Right cardiac atrium (tissue), 5 donors: ENCODE data around the gene IQGAP3. TPM values are rescaled to one million over a fixed set of nuclear protein-coding genes. Genes with fewer than 3 reads are reported as not detected.

Experiments
- ATAC-seq, 2 donors: fragments of 200-7000 bp; cut with Tn5 transposase; one replicate each; pipeline versions ENCODE4 v1.8.0 to v1.9.1; 2020; ENCODE audit warnings: moderate library complexity in 2 of 2, mild to moderate bottlenecking in 1 of 2
- DNase-seq, 3 donors: peaks; one replicate each; pipeline ENCODE4 v3.0.0-alpha.2; 2020
- H3K27ac ChIP-seq: one replicate; pipeline ENCODE4 v1.5.1; 2013; ENCODE audit warnings: mild to moderate bottlenecking, low read length, control low read depth, moderate library complexity
- H3K27me3 ChIP-seq: one replicate; pipeline ENCODE4 v1.6.1; 2013; ENCODE audit not compliant: control insufficient read depth, insufficient read depth
- H3K4me1 ChIP-seq: one replicate; pipeline ENCODE4 v1.6.1; 2013; ENCODE audit warnings: low read length; ENCODE audit not compliant: control insufficient read depth, insufficient read depth
- H3K4me3 ChIP-seq: one replicate; pipeline ENCODE4 v1.5.1; 2013; ENCODE audit warnings: low read length, control low read depth
- H3K9me3 ChIP-seq: one replicate; pipeline ENCODE4 v1.6.1; 2013; ENCODE audit warnings: low read length; ENCODE audit not compliant: control insufficient read depth
- WGBS: extraction: QIAGEN DNeasy Blood & Tissue Kit; methylation state at CpG from one replicate; pipeline ENCODE4 v1.1.7; 2013; 5-methylcytosine and 5-hydroxymethylcytosine counted together
- intact Hi-C, 4 donors: fragments of 100-400 bp; cut with DNase I; formaldehyde crosslinking; loops; one replicate each; pipeline versions ENCODE4 v1.11.0 to v1.14.0; 2022 to 2023
- polyA plus RNA-seq: library from polyadenylated mRNA; stranded (reverse); fragments of 200-250 nt; gene quantifications from one replicate; pipeline ENCODE4 v1.2.3, GENCODE V29; 2013
- total RNA-seq, 4 donors: library from RNA; stranded (reverse); fragmentation: NEBNext Ultra II Directional; extraction: Animal tissue kit (Norgen Biotek cat#: 25700); gene quantifications; one replicate each; pipeline ENCODE4 v1.2.1, GENCODE V29; 2021
- donor health status: healthy with polysubstance abuse.
- donor health status: DM: no; HTN: yes; CAD: no.
- donor health status: DM: no; HTN: no; CAD: no.
- donor health status: DM: no; HTN: yes; CAD: no; lungs with severe emphysema.
- donor health status: DM: yes; HTN: yes; CAD: no.

The IQGAP3 gene
- total and polyA plus RNA-seq, 5 donors = 0.06 to 0.86 (median 0.42) TPM

DNA sequence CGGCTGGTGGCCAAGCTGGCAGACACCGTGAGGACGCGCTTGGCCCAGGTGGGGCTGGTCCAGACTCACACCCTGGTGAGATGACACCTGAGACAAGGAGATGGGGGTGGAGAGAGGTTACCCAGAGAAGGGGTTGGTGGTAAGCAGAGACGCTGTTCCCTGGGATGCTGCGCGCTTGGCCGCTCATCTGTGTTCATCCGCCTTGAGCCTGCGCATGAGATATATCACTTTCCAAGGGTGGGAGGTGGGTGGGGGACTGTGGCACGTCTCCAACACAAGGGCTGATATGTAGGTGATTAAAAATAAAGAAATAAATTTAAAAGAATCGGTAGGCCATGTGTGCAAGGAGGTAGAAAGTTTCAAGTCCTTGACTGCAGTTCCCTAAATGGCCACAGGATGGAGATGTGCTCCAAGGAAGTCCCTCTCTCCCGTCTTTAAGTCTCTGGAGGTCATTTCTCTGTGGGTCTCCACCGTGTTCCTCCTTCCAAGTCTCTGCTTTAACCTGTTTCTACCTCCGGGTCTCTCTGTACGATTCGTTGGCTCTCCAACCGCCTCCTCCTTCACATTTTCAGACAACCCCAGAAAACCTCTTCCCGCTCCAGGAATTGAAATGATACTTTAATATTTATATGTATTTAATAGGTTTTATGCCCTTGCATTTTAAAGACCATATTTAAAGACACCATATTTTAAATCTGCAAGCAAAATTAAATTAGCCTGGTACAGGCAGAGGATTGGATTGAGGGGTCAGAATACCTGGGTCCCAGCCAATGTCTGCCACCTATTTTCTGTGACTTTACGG is 11.7 kb upstream of the IQGAP3 start:
- Histone ChIP-seq H3K9me3 (no peaks in the 10 kb centered on the region), H3K4me1 (no peaks in the 10 kb centered on the region), H3K27me3 (no peaks in the 10 kb centered on the region), H3K27ac (no peak overlapping the region), H3K4me3 (no peak overlapping the region)
- intact Hi-C loops = no loop called here
- WGBS = 52% methylated on average over 20 of the region's 20 CpGs
- peak in 2 of 3 donors; percentile 59 to 68 for DNase-seq
- peak; percentile 30 to 55 for ATAC-seq

DNA sequence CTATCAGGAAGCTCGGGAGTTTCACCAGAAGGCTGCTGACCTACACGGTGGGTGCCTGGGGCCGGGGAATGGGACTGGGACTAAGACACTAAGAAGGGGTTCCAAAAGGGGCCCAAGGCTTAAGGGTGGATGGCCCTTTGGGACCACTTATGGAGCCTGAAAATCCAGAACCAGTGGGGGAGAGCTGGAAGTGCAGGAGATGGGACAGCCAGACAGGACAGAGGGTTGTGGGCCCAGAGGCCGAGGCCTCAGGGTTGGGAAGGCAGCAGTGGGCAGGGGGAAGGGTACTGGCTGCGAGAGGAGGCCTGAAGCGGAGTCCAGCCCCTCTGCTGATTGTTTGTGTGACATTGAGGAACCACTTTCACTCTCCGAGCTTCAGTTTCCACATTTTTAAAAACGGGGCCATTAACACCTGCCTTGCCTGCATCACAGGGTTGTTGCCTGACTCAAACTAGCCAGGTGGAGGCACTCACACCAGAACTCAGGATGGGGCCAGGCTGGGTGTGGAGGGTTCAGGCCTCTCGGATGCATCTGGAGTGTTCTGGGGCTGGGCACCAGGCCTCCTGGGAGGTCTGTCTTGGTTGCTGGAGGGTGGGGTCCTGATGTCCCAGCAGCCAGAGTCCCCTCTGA is 10.1 kb upstream of the IQGAP3 start:
- Histone ChIP-seq H3K4me1 (no peaks in the 10 kb centered on the region), H3K27me3 (no peaks in the 10 kb centered on the region), H3K27ac (no peak overlapping the region), H3K9me3 (no peaks in the 10 kb centered on the region), H3K4me3 (no peak overlapping the region)
- intact Hi-C loops = no loop called here
- ATAC-seq = no peak
- DNase-seq = no peak
- 75% methylated on average over 9 of the region's 9 CpGs for WGBS

GRCh38 chr1:156581661-156582387 is 9.5 kb upstream of the IQGAP3 start:
- Histone ChIP-seq H3K27ac (no peak overlapping the region), H3K4me3 (no peak overlapping the region), H3K4me1 (no peaks in the 10 kb centered on the region), H3K9me3 (no peaks in the 10 kb centered on the region), H3K27me3 (no peaks in the 10 kb centered on the region)
- intact Hi-C loops = no loop called here
- DNase-seq (no peak), ATAC-seq (no peak)
- WGBS = 74% methylated on average over 21 of the region's 21 CpGs

DNA sequence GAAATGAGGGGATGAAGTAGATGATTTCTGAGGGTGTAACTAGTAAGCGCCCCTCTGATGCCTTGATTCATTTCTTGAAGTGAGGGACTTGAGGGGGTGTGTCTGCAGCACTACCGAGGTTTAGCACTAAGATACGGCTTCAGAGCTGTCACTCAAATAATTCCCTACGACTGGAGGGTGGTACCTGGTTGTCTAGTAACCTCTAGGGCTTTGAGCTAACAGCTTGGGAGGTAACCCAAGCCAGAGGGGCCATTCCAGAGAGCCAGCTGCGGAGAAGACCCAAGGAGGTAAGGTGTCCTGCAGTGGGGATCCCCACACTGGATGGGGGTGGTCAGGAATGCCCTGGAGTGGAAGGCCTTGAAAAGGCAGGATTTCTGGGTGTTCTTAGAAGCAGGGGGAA is 7.1 kb upstream of the IQGAP3 start, which contains the start of gene TTC24:
Gene TTC24, plus strand, starts transcription at position 252 of the 400 bp plus-strand sequence. CDS start 1,642 bp downstream, outside the sequence.
- Histone ChIP-seq H3K9me3 (no peaks in the 10 kb centered on the region), H3K27me3 (no peaks in the 10 kb centered on the region), H3K27ac (no peak within 1 kb of the TSS), H3K4me3 (no peak within 1 kb of the TSS), H3K4me1 (no peaks in the 10 kb centered on the region)
- no peak for DNase-seq
- ATAC-seq = no peak
- WGBS = 74% methylated on average over 5 of the region's 5 CpGs
- intact Hi-C loops = no loop called here

DNA sequence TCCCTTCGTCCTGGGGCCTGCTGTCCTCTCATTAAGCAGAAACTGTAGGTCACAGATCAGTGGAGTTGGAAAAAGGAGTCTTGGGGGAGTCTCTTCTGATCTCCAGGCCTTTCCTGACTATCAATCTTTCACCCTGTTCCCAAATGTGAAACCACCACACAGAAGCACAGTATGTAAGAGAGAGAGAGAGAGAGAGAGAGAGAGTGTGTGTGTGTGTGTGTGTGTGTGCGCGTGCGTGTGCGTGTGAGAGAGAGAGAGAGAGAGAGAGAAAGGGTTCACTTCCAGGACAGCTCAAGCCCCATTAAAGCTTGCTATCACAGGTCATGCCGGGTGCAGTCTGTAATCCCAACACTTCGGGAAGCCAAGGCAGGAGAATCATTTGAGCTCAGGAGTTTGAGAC is 5.7 kb upstream of the IQGAP3 start:
- no peaks in the 10 kb centered on the region for H3K9me3 ChIP-seq
- 47% methylated on average over 7 of the region's 7 CpGs for WGBS

DNA sequence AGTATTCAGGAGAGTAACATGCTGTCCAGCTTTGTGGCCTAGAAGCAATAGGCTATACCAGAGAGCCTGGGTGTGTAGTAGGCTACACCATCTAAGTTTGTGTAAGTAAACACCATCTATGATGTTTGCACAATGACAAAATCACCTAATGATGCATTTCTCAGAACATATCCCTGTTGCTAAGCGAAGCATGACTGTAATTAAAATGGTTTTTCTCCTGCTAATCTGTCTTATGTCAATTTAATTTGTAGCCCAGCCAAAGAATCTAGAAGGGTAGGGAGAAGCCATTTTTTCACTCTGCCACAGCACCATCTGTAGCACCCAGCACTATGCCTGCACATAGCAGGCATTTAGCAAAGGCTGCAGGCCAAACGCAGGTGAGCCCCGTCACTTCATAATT is 5.2 kb upstream of the IQGAP3 start:
- WGBS = 93% methylated on average over 3 of the region's 3 CpGs
- Histone ChIP-seq H3K4me3 (no peak overlapping the region), H3K27ac (no peak overlapping the region), H3K4me1 (no peaks in the 10 kb centered on the region), H3K9me3 (no peaks in the 10 kb centered on the region), H3K27me3 (no peaks in the 10 kb centered on the region)
- DNase-seq (no peak), ATAC-seq (no peak)
- intact Hi-C loops = no loop called here

More for the DNA sequence above, 5.7 kb upstream of the IQGAP3 start:
- no peak for DNase-seq
- Histone ChIP-seq H3K27me3 (no peaks in the 10 kb centered on the region), H3K4me3 (no peak overlapping the region), H3K27ac (no peak overlapping the region), H3K4me1 (no peaks in the 10 kb centered on the region)
- no peak for ATAC-seq
- intact Hi-C loops = no loop called here

DNA sequence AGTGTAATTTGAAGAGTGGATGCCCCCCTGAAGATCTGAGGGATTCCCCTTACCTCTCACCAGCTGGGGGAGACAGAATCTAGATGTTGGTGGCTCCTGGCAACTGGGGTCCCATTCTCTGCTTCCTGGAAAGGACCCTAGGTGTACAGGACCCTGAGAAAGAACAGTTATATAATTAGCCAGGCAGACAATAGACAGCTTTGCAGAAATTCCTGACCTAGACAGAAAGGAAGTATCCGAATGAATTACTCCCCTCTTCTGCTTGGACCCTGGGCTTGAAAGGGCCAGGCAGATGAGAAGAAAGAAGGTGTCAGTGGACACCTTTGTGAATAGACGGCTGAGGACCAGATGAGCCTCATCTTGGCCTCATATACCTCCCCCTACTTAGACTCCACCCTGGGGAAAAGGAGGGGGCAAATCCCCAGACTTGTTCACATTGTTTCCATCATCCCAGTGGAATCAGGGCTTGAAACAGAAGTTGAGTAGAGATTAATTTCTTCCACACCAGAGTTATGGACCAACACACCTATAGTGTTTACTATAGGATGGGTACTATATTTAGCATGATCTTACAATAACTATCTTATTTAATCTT is 1.8 kb upstream of the IQGAP3 start:
- no peak overlapping the region for H3K27ac ChIP-seq
- H3K4me3 ChIP-seq = no peak overlapping the region
- intact Hi-C loops = no loop called here
- H3K4me1 ChIP-seq = no peaks in the 10 kb centered on the region
- H3K27me3 ChIP-seq = no peaks in the 10 kb centered on the region
- 37% methylated on average over 2 of the region's 2 CpGs for WGBS
- DNase-seq (no peak), ATAC-seq (no peak)
- no peaks in the 10 kb centered on the region for H3K9me3 ChIP-seq

DNA sequence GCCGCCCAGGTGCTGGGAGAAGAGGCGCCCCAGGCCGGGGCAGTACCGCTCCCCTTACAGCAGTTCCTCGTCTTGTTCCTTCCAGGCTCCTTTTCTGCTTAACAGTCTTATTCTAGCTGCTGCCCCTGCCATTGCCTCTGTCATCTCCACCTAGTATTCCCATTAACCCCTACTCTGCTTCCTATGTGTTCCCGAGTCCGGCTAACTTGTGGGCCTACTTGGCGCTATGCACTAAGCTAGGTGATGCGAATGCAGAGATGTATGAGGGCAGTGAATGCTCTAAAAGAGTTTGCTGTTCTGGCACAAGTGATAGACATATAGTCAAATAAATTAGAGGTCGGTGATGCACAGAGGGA is 276 bp upstream of the IQGAP3 start:
- H3K9me3 ChIP-seq = no peaks in the 10 kb centered on the region
- peak overlapping the region; percentile 2 for H3K4me3 ChIP-seq
- no peaks in the 10 kb centered on the region for H3K27me3 ChIP-seq
- WGBS = 29% methylated on average over 10 of the region's 10 CpGs
- no peaks in the 10 kb centered on the region for H3K4me1 ChIP-seq
- ATAC-seq = no peak
- intact Hi-C loops = no loop called here
- no peak overlapping the region for H3K27ac ChIP-seq
- no peak for DNase-seq

DNA sequence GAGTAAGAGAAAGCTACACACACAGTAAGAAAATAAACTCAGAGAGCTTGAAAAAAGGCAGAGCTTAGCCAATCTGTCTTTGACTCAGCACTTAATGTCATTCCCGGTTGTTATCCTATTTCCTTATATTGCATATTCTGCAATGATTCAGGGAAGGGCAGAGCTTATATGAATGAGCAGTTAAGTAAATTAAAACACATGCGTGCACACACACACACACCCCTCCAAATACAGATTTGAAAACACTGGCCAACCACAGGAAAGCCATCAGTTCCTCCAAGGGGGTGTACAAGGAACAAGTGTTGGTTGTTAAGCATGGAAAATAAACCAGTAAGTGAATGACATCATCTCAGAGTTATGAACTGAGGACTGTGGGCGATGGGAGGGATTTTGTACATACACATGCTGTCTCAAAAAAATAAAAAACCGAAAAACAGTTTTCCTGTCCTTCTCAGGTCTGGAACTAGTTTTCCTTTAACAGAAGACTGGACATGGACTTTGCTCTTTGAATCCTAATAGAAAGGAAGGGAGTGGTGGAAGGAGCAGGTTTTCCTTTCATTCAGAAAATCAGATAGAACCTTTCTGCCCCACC is 1.0 kb downstream of the IQGAP3 start:
- Histone ChIP-seq H3K9me3 (no peaks in the 10 kb centered on the region), H3K4me1 (no peaks in the 10 kb centered on the region), H3K27ac (no peak overlapping the region), H3K27me3 (no peaks in the 10 kb centered on the region), H3K4me3 (no peak overlapping the region)
- intact Hi-C loops = no loop called here
- 14% methylated on average over 4 of the region's 4 CpGs for WGBS
- no peak for DNase-seq
- no peak for ATAC-seq

DNA sequence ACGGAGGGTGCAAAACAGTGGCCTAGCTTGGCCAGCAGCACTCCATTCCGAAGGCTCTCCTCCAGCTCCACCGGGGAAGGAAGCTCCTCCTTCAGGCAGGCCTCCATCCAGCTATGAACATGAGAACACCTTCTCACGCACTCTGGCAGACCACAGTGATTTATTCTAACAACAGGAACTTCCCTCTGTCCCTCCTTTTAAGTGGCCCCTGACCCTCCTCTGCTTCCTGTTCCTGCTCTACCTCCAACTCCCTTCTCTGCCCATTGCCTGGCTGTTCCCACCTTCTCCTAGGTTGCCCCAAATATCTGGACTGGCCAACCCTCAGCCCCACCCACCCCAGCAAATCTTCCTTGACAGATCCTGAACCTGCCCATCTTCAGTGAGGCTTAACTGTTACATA is 5.9 kb downstream of the IQGAP3 start:
- intact Hi-C loops = no loop called here
- no peak for ATAC-seq
- H3K9me3 ChIP-seq = no peaks in the 10 kb centered on the region
- H3K27me3 ChIP-seq = no peaks in the 10 kb centered on the region
- H3K4me1 ChIP-seq = no peaks in the 10 kb centered on the region
- H3K27ac ChIP-seq = no peak overlapping the region
- 87% methylated on average over 4 of the region's 4 CpGs for WGBS
- no peak for DNase-seq
- H3K4me3 ChIP-seq = no peak overlapping the region
